ENCODE data around the gene FAM131B. TPM values are rescaled to one million over a fixed set of nuclear protein-coding genes. Genes with fewer than 3 reads are reported as not detected.

The FAM131B gene
- total RNA-seq, 1 experiment from 2014 or later = 25.3 TPM

DNA sequence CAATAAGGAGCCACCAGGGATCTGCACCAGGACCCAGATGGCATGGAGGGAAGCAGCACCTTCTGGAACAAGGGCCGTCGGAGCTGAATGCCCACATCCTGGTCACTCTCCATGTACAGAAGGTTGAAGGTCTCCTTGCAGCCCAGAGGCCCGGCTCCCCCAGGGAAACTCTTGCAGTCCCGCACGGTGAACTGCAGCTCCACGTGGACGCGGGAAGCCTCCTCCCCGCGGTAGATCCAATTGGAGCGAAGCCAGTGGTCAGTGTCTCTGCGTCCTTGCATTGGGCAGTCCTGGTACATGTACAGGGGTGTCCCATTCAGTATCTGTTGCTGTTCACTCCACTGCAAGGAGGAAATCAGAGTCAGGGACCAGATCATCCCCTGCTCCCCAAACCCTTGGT lies 38.8 kb upstream of the FAM131B start (continued):
- TF ChIP-seq, protein P1, sequence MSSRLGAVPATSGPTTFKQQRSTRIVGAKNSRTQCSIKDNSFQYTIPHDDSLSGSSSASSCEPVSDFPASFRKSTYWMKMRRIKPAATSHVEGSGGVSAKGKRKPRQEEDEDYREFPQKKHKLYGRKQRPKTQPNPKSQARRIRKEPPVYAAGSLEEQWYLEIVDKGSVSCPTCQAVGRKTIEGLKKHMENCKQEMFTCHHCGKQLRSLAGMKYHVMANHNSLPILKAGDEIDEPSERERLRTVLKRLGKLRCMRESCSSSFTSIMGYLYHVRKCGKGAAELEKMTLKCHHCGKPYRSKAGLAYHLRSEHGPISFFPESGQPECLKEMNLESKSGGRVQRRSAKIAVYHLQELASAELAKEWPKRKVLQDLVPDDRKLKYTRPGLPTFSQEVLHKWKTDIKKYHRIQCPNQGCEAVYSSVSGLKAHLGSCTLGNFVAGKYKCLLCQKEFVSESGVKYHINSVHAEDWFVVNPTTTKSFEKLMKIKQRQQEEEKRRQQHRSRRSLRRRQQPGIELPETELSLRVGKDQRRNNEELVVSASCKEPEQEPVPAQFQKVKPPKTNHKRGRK (CRISPR knock-in tag; IDR thresholded peaks at IDR 0.05; ENCODE audit: borderline replicate concordance) = no peak
- TF ChIP-seq, protein P2, sequence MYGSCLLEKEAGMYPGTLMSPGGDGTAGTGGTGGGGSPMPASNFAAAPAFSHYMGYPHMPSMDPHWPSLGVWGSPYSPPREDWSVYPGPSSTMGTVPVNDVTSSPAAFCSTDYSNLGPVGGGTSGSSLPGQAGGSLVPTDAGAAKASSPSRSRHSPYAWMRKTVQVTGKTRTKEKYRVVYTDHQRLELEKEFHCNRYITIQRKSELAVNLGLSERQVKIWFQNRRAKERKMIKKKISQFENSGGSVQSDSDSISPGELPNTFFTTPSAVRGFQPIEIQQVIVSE (CRISPR knock-in tag; IDR thresholded peaks at IDR 0.05; ENCODE audit: borderline replicate concordance) = no peak
- no peak for TF ChIP-seq ZNF232 (CRISPR knock-in tag; IDR thresholded peaks at IDR 0.05)
- TF ChIP-seq EMX1 (CRISPR knock-in tag; IDR thresholded peaks at IDR 0.05) = no peak
- no peak for TF ChIP-seq GRHL2 (CRISPR knock-in tag; IDR thresholded peaks at IDR 0.05; ENCODE audit: insufficient replicate concordance, severe bottlenecking)
- TF ChIP-seq NR3C1 (CRISPR knock-in tag; conservative IDR thresholded peaks at IDR 0.05; ENCODE audit: low read depth) = no peak

DNA sequence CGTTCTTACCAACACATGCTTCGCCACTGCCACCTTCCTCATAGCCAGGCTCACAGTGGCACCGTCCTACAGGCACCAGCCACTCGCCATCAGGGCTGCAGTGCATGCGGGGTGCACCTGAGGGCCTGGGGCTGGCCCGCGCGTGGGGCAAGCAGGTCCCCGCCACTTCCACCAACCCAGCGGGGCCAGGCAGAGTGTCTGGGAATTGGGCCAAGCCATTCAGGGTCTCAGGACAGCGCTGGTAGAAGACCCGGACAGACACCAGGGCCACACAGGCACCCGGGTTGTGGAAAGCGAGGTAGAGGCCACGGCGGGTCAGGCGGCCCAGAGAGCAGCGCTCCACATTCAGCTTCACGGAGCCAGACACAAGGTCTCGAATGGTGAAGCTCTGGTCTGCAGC lies 37.1 kb upstream of the FAM131B start:
- H3K27ac Mint-ChIP-seq = no peak overlapping the region
- DNase-seq (ENCODE audit: low spot score) (no peak), ATAC-seq (no peak)
- CTCF ChIA-PET = no interaction called here
- peaks cover 88% of the 10 kb centered on the region for H3K36me3 Mint-ChIP-seq
- POLR2A ChIA-PET = interaction anchor here (1.2 kb wide), 1 partner anchor 8 kb away, joined by 3 read pairs; the partner anchor contains the start of gene EPHA1
- no peaks in the 10 kb centered on the region for H3K27me3 Mint-ChIP-seq (ENCODE audit: low read depth)
- TF ChIP-seq SOX15 (CRISPR knock-in tag; IDR thresholded peaks at IDR 0.05) = no peak
- no peaks in the 10 kb centered on the region for H3K9me3 Mint-ChIP-seq
- no peak overlapping the region for H3K4me3 Mint-ChIP-seq
- H3K4me1 Mint-ChIP-seq = peaks cover 10% of the 10 kb centered on the region

DNA sequence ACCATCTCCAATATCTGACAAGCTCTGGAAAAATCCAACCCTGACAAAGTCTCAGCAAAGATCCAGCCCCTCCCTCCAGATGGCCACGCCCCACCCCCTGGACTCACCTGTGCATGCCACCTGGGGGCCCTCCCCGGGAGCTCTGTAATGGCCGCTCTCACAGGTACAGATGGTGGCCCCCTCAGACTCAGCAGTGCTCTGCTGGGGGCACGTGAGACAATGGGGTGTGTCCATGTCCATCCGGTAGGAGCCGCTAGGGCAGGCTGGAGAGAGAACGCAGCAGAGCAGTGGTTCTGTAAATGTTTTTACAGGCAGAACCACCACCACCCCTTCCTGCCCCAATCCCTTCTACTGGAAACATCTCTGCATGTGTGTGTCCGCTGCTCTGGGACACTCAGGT lies 36.6 kb upstream of the FAM131B start:
- Mint-ChIP-seq H3K27me3 (ENCODE audit: low read depth) (no peaks in the 10 kb centered on the region), H3K9me3 (no peaks in the 10 kb centered on the region), H3K4me1 (peaks cover 8% of the 10 kb centered on the region), H3K27ac (no peak overlapping the region), H3K4me3 (no peak overlapping the region), H3K36me3 (peaks cover 89% of the 10 kb centered on the region)
- DNase-seq (ENCODE audit: low spot score) (no peak), ATAC-seq (no peak)
- no peak for TF ChIP-seq ETV6 (CRISPR knock-in tag; IDR thresholded peaks at IDR 0.05)
- TF ChIP-seq, protein P3, sequence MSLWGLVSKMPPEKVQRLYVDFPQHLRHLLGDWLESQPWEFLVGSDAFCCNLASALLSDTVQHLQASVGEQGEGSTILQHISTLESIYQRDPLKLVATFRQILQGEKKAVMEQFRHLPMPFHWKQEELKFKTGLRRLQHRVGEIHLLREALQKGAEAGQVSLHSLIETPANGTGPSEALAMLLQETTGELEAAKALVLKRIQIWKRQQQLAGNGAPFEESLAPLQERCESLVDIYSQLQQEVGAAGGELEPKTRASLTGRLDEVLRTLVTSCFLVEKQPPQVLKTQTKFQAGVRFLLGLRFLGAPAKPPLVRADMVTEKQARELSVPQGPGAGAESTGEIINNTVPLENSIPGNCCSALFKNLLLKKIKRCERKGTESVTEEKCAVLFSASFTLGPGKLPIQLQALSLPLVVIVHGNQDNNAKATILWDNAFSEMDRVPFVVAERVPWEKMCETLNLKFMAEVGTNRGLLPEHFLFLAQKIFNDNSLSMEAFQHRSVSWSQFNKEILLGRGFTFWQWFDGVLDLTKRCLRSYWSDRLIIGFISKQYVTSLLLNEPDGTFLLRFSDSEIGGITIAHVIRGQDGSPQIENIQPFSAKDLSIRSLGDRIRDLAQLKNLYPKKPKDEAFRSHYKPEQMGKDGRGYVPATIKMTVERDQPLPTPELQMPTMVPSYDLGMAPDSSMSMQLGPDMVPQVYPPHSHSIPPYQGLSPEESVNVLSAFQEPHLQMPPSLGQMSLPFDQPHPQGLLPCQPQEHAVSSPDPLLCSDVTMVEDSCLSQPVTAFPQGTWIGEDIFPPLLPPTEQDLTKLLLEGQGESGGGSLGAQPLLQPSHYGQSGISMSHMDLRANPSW (CRISPR knock-in tag; conservative IDR thresholded peaks at IDR 0.05; ENCODE audit: low read depth) = no peak
- no peak for TF ChIP-seq ZNF281 (CRISPR knock-in tag; IDR thresholded peaks at IDR 0.05)
- TF ChIP-seq ATF2 (CRISPR knock-in tag; IDR thresholded peaks at IDR 0.05; ENCODE audit: borderline replicate concordance, low read depth) = no peak
- TF ChIP-seq TEAD1 (CRISPR knock-in tag; IDR thresholded peaks at IDR 0.05) = no peak
- TF ChIP-seq ZNF219 (CRISPR knock-in tag; IDR thresholded peaks at IDR 0.05; ENCODE audit: borderline replicate concordance) = no peak
- ChIA-PET POLR2A (interaction anchor here (1.2 kb wide), 1 partner anchor 9 kb away, joined by 3 read pairs; the partner anchor contains the start of gene EPHA1), CTCF (interaction anchor here (0.8 to 1.0 kb wide), 3 partner anchors 9 to 19 kb away, joined by 3 to 6 read pairs (median 4); partner anchors contain the start of gene EPHA1)
